GM21447 (cell line): ENCODE results near the gene LAMA4.

Source experiments
- ATAC-seq: cut with Tn5 transposase; IDR thresholded peaks from one replicate; pipeline ENCODE4 v1.9.1; 2021; ENCODE audit not compliant: unreplicated experiment

The LAMA4 gene

GRCh38 chr6:112191509-112192020 is 62.8 kb downstream of the LAMA4 start:
- no peak for ATAC-seq

GRCh38 chr6:112190164-112190563 is 64.2 kb downstream of the LAMA4 start:
- ATAC-seq: no peak

GRCh38 chr6:112189494-112189893 is 64.9 kb downstream of the LAMA4 start:
- no peak for ATAC-seq

GRCh38 chr6:112188906-112189305 is 65.5 kb downstream of the LAMA4 start:
- ATAC-seq: no peak

GRCh38 chr6:112187736-112188135 is 66.6 kb downstream of the LAMA4 start:
- ATAC-seq: no peak

- ATAC-seq: no peak
Measured at GRCh38 chr6:112184951-112185350, 69.4 kb downstream of the LAMA4 start.

GRCh38 chr6:112183271-112183671 is 71.1 kb downstream of the LAMA4 start:
- no peak for ATAC-seq

GRCh38 chr6:112181130-112181529 is 73.2 kb downstream of the LAMA4 start:
- no peak for ATAC-seq

GRCh38 chr6:112180095-112180820 is 74.1 kb downstream of the LAMA4 start:
- peak; percentile 72 for ATAC-seq

GRCh38 chr6:112179631-112180030 is 74.7 kb downstream of the LAMA4 start:
- ATAC-seq: no peak

- no peak for ATAC-seq
Measured at GRCh38 chr6:112178846-112179245, 75.5 kb downstream of the LAMA4 start.

GRCh38 chr6:112177092-112177491 is 77.3 kb downstream of the LAMA4 start:
- no peak for ATAC-seq

GRCh38 chr6:112176175-112176574 is 78.2 kb downstream of the LAMA4 start:
- ATAC-seq: no peak

GRCh38 chr6:112173221-112173804 is 81.1 kb downstream of the LAMA4 start:
- no peak for ATAC-seq

GRCh38 chr6:112172540-112172939 is 81.8 kb downstream of the LAMA4 start:
- no peak for ATAC-seq

GRCh38 chr6:112169541-112169940 is 84.8 kb downstream of the LAMA4 start:
- ATAC-seq: no peak

- ATAC-seq: peak; percentile 99
Measured at GRCh38 chr6:112163295-112164257, 90.8 kb downstream of the LAMA4 start.

- ATAC-seq: no peak
Measured at GRCh38 chr6:112160745-112161144, 93.6 kb downstream of the LAMA4 start.

GRCh38 chr6:112156668-112157067 is 97.7 kb downstream of the LAMA4 start:
- ATAC-seq: no peak

- ATAC-seq: no peak
Measured at GRCh38 chr6:112155886-112156285, 98.5 kb downstream of the LAMA4 start.

- no peak for ATAC-seq
Measured at GRCh38 chr6:112154711-112155110, 99.7 kb downstream of the LAMA4 start.
